GM23338 (cell line): Measurements from ENCODE around the gene STT3B. TPM values are rescaled to one million over a fixed set of nuclear protein-coding genes. Genes with fewer than 3 reads are reported as not detected.

ENCODE experiments used
- ATAC-seq: fragments of 200-7000 bp; cut with Tn5 transposase; 3 replicates; pipeline ENCODE4 v1.9.1; 2020
- DNase-seq: peaks from one replicate; pipeline ENCODE4 v3.0.0-alpha.2; 2015; ENCODE audit warnings: low spot score
- H2AFZ ChIP-seq: fragments of 200-600 bp; sonication (generic); 2 replicates; pipeline ENCODE4 v1.8.0; 2016; ENCODE audit warnings: antibody characterized with exemption, mild to moderate bottlenecking, moderate library complexity
- H3F3A ChIP-seq: fragments of 200-600 bp; sonication (generic); replicated peaks from 2 replicates; pipeline ENCODE4 v1.8.0; 2017; ENCODE audit warnings: antibody characterized with exemption, mixed run types, low read depth
- H3K27ac ChIP-seq: fragments of 200-600 bp; sonication (generic); 2 replicates; pipeline ENCODE4 v1.6.1; 2016; ENCODE audit warnings: low read depth
- H3K27me3 ChIP-seq: fragments of 200-600 bp; sonication (generic); 2 replicates; pipeline ENCODE4 v1.8.0; 2016; ENCODE audit warnings: mild to moderate bottlenecking, mixed run types, moderate library complexity; ENCODE audit not compliant: insufficient read depth
- H3K36me3 ChIP-seq: fragments of 200-600 bp; sonication (generic); 2 replicates; pipeline ENCODE4 v1.8.0; 2016; ENCODE audit warnings: mild to moderate bottlenecking; ENCODE audit not compliant: insufficient read depth
- H3K4me1 ChIP-seq: fragments of 200-600 bp; sonication (generic); 2 replicates; pipeline ENCODE4 v1.8.0; 2016; ENCODE audit warnings: mild to moderate bottlenecking, moderate library complexity; ENCODE audit not compliant: insufficient read depth
- H3K4me2 ChIP-seq: fragments of 200-600 bp; sonication (generic); 2 replicates; pipeline ENCODE4 v1.7.1; 2017; ENCODE audit warnings: mixed run types
- H3K4me3 ChIP-seq: fragments of 200-600 bp; sonication (generic); 2 replicates; pipeline ENCODE4 v1.6.1; 2016; ENCODE audit warnings: mixed run types
- H3K79me2 ChIP-seq: fragments of 200-600 bp; sonication (generic); replicated peaks from 2 replicates; pipeline ENCODE4 v1.8.0; 2017; ENCODE audit warnings: mild to moderate bottlenecking; ENCODE audit not compliant: insufficient read depth
- H3K9me2 ChIP-seq: fragments of 200-600 bp; sonication (generic); 2 replicates; pipeline ENCODE4 v1.8.0; 2017; ENCODE audit not compliant: insufficient read depth
- H4K20me1 ChIP-seq: fragments of 200-600 bp; sonication (generic); replicated peaks from 2 replicates; pipeline ENCODE4 v1.8.0; 2017; ENCODE audit warnings: mild to moderate bottlenecking; ENCODE audit not compliant: insufficient read depth
- H3K27ac Mint-ChIP-seq: 2 replicates; pipeline ENCODE4 v1.8.0; 2020; ENCODE audit warnings: inconsistent platforms, mild to moderate bottlenecking, moderate library complexity, mixed read lengths
- H3K27me3 Mint-ChIP-seq: 3 replicates; pipeline ENCODE4 v1.8.0; 2022; ENCODE audit warnings: low read depth, mild to moderate bottlenecking, moderate library complexity, mixed read lengths, inconsistent platforms; ENCODE audit not compliant: insufficient read depth, poor library complexity
- H3K36me3 Mint-ChIP-seq: 3 replicates; pipeline ENCODE4 v1.8.0; 2021; ENCODE audit warnings: low read depth, mild to moderate bottlenecking, inconsistent platforms, moderate library complexity, mixed read lengths
- H3K4me1 Mint-ChIP-seq: 3 replicates; pipeline ENCODE4 v1.8.0; 2020; ENCODE audit warnings: mild to moderate bottlenecking, inconsistent platforms, mixed read lengths
- H3K4me3 Mint-ChIP-seq: 3 replicates; pipeline ENCODE4 v1.8.0; 2021; ENCODE audit warnings: moderate library complexity, mild to moderate bottlenecking, inconsistent platforms, mixed read lengths
- H3K9me3 Mint-ChIP-seq: 3 replicates; pipeline ENCODE4 v1.8.0; 2020; ENCODE audit warnings: moderate library complexity, mild to moderate bottlenecking, inconsistent platforms, mixed read lengths
- CREB1 ChIP-seq: fragments of 250-450 bp; sonication (Bioruptor Pico); IDR thresholded peaks from 2 replicates; pipeline ENCODE4 v1.5.0; 2020; ENCODE audit warnings: low read depth, mild to moderate bottlenecking, moderate library complexity
- EZH2 ChIP-seq: fragments of 200-600 bp; sonication (generic); IDR thresholded peaks from one replicate; pipeline ENCODE4 v1.8.0; 2017; ENCODE audit warnings: antibody characterized with exemption, mild to moderate bottlenecking, low read depth; ENCODE audit not compliant: unreplicated experiment
- EZH2phosphoT487 ChIP-seq: fragments of 200-600 bp; sonication (generic); IDR thresholded peaks from one replicate; pipeline ENCODE4 v1.8.1; 2018; ENCODE audit warnings: antibody characterized with exemption; ENCODE audit not compliant: unreplicated experiment
- JUNB ChIP-seq: IDR thresholded peaks from one replicate; pipeline ENCODE4 v1.6.1; 2016; ENCODE audit warnings: antibody characterized with exemption; ENCODE audit not compliant: unreplicated experiment
- REST ChIP-seq: IDR thresholded peaks from one replicate; pipeline ENCODE4 v1.6.1; 2018; ENCODE audit warnings: antibody characterized with exemption; ENCODE audit not compliant: unreplicated experiment
- STAT1 ChIP-seq: IDR thresholded peaks from one replicate; pipeline ENCODE4 v1.6.1; 2016; ENCODE audit warnings: antibody characterized with exemption; ENCODE audit not compliant: unreplicated experiment
- polyA plus RNA-seq: library from polyadenylated mRNA; unstranded; fragments of >200 nt; fragmentation: Nextera tagmentation; extraction: Ambion mirVana; gene quantifications from 2 replicates; pipeline ENCODE4 v1.2.1, GENCODE V29; 2016
- total RNA-seq: library from RNA; depleted of rRNA; stranded (reverse); fragments of >200 nt; shearing (Covaris generic); gene quantifications from 2 replicates; pipeline ENCODE4 v1.2.3, GENCODE V29; 2014
- TF ChIP-seq, protein P1 (sequence below): fragments of 250-450 bp; sonication (Bioruptor Pico); IDR thresholded peaks from 2 replicates; pipeline ENCODE4 v1.5.0; 2020; ENCODE audit warnings: mild to moderate bottlenecking, moderate library complexity
- TF ChIP-seq, protein P2 (sequence below), 2 experiments: fragments of 200-600 bp in 1 of 2; sonication (generic) in 1 of 2; conservative IDR thresholded peaks; 2 replicates each; pipeline versions ENCODE4 v1.5.1 to v1.6.1; 2016 to 2017; ENCODE audit warnings: antibody characterized with exemption in 2 of 2, low read depth in 2 of 2, mild to moderate bottlenecking in 2 of 2, moderate library complexity in 1 of 2

The STT3B gene
- total and polyA plus RNA-seq, 2 experiments from 2014 or later, result 44.1 to 167 TPM

- TF ChIP-seq REST (no peak), CREB1 (CRISPR knock-in tag) (no peak), JUNB (no peak)
Observed at GRCh38 chr3:31499281-31499680, 33.4 kb upstream of the STT3B start (continued).

DNA sequence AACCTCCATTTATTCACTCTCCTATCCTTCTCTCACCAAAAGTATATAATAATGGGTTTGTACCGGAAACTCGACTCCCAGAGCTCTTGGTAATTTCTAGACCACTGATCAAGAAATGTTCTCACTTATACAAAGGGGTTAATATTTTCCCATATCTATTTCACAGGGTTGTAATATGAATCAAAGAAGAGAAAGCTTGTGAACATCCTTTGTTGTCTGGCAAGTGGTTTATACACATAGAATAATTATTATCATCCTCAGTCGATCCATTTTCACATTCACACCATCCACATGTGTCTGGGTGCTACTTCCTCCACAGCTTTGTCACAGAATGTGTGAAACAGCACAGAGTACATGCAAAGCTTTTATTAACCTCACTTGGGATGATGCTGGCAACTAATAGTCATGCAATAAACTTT is 29.9 kb upstream of the STT3B start:
- H3K9me3 Mint-ChIP-seq, result no peaks in the 10 kb centered on the region; the same call in 2 of the 3 replicates
- Histone ChIP-seq H3K4me2 (no peak overlapping the region), H3K27me3 (no peaks in the 10 kb centered on the region), H3K79me2 (no peaks in the 10 kb centered on the region), H2AFZ (no peak overlapping the region), H3K4me3 (no peak overlapping the region), H3K4me1 (peaks cover 27% of the 10 kb centered on the region), H3K27ac (no peak overlapping the region), H3F3A (no peaks in the 10 kb centered on the region), H3K36me3 (no peaks in the 10 kb centered on the region), H4K20me1 (no peaks in the 10 kb centered on the region), H3K9me2 (0 out of 2 replicates have a peak, but pooled peaks cover 6% of the 10 kb centered on the region)
- H3K27ac Mint-ChIP-seq, result no peak overlapping the region
- no peak for ATAC-seq
- H3K4me3 Mint-ChIP-seq, result no peak overlapping the region
- H3K27me3 Mint-ChIP-seq, result no peaks in the 10 kb centered on the region
- peaks cover 51% of the 10 kb centered on the region for H3K4me1 Mint-ChIP-seq
- no peak for DNase-seq
- no peaks in the 10 kb centered on the region for H3K36me3 Mint-ChIP-seq
- TF ChIP-seq, protein P1, sequence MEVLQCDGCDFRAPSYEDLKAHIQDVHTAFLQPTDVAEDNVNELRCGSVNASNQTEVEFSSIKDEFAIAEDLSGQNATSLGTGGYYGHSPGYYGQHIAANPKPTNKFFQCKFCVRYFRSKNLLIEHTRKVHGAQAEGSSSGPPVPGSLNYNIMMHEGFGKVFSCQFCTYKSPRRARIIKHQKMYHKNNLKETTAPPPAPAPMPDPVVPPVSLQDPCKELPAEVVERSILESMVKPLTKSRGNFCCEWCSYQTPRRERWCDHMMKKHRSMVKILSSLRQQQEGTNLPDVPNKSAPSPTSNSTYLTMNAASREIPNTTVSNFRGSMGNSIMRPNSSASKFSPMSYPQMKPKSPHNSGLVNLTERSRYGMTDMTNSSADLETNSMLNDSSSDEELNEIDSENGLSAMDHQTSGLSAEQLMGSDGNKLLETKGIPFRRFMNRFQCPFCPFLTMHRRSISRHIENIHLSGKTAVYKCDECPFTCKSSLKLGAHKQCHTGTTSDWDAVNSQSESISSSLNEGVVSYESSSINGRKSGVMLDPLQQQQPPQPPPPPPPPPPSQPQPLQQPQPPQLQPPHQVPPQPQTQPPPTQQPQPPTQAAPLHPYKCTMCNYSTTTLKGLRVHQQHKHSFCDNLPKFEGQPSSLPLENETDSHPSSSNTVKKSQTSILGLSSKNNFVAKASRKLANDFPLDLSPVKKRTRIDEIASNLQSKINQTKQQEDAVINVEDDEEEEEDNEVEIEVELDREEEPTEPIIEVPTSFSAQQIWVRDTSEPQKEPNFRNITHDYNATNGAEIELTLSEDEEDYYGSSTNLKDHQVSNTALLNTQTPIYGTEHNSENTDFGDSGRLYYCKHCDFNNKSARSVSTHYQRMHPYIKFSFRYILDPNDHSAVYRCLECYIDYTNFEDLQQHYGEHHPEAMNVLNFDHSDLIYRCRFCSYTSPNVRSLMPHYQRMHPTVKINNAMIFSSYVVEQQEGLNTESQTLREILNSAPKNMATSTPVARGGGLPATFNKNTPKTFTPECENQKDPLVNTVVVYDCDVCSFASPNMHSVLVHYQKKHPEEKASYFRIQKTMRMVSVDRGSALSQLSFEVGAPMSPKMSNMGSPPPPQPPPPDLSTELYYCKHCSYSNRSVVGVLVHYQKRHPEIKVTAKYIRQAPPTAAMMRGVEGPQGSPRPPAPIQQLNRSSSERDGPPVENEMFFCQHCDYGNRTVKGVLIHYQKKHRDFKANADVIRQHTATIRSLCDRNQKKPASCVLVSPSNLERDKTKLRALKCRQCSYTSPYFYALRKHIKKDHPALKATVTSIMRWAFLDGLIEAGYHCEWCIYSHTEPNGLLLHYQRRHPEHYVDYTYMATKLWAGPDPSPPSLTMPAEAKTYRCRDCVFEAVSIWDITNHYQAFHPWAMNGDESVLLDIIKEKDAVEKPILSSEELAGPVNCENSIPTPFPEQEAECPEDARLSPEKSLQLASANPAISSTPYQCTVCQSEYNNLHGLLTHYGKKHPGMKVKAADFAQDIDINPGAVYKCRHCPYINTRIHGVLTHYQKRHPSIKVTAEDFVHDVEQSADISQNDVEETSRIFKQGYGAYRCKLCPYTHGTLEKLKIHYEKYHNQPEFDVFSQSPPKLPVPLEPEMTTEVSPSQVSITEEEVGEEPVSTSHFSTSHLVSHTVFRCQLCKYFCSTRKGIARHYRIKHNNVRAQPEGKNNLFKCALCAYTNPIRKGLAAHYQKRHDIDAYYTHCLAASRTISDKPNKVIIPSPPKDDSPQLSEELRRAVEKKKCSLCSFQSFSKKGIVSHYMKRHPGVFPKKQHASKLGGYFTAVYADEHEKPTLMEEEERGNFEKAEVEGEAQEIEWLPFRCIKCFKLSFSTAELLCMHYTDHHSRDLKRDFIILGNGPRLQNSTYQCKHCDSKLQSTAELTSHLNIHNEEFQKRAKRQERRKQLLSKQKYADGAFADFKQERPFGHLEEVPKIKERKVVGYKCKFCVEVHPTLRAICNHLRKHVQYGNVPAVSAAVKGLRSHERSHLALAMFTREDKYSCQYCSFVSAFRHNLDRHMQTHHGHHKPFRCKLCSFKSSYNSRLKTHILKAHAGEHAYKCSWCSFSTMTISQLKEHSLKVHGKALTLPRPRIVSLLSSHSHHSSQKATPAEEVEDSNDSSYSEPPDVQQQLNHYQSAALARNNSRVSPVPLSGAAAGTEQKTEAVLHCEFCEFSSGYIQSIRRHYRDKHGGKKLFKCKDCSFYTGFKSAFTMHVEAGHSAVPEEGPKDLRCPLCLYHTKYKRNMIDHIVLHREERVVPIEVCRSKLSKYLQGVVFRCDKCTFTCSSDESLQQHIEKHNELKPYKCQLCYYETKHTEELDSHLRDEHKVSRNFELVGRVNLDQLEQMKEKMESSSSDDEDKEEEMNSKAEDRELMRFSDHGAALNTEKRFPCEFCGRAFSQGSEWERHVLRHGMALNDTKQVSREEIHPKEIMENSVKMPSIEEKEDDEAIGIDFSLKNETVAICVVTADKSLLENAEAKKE (CRISPR knock-in tag), result no peak
- TF ChIP-seq REST, result no peak
- TF ChIP-seq CREB1 (CRISPR knock-in tag), result no peak
- no peak for TF ChIP-seq EZH2phosphoT487
- TF ChIP-seq EZH2, result no peak
- TF ChIP-seq STAT1, result no peak
- TF ChIP-seq, protein P2, sequence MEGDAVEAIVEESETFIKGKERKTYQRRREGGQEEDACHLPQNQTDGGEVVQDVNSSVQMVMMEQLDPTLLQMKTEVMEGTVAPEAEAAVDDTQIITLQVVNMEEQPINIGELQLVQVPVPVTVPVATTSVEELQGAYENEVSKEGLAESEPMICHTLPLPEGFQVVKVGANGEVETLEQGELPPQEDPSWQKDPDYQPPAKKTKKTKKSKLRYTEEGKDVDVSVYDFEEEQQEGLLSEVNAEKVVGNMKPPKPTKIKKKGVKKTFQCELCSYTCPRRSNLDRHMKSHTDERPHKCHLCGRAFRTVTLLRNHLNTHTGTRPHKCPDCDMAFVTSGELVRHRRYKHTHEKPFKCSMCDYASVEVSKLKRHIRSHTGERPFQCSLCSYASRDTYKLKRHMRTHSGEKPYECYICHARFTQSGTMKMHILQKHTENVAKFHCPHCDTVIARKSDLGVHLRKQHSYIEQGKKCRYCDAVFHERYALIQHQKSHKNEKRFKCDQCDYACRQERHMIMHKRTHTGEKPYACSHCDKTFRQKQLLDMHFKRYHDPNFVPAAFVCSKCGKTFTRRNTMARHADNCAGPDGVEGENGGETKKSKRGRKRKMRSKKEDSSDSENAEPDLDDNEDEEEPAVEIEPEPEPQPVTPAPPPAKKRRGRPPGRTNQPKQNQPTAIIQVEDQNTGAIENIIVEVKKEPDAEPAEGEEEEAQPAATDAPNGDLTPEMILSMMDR (conservative IDR thresholded peaks at IDR 0.05; ENCODE audit: low read depth in 2 of 2), result no peak
